IMR-90 (cell line): ENCODE measurements around the gene PSAPL1. TPM values are rescaled to one million over a fixed set of nuclear protein-coding genes. Genes with fewer than 3 reads are reported as not detected.

ENCODE experiments used
- ATAC-seq: fragments of 200-7000 bp; cut with Tn5 transposase; 2 replicates; pipeline ENCODE4 v1.9.1; 2020; ENCODE audit warnings: low read depth, mild to moderate bottlenecking, moderate library complexity
- BruUV-seq: library from RNA; stranded (reverse); fragments of 400-500 nt; replicated peaks from 2 replicates; lab custom pipeline; 2021; lab: Mats Ljungman, UMichigan
- CTCF ChIA-PET: fragments of 300-600 bp; formaldehyde crosslinking; extraction: SDS; loops from one replicate; lab custom pipeline; 2021; ENCODE audit warnings: antibody characterized with exemption; lab: Yijun Ruan, JAX
- POLR2A ChIA-PET: fragments of 300-600 bp; sonication (Branson Sonifier 250); formaldehyde crosslinking; loops from one replicate; lab custom pipeline; 2022; ENCODE audit warnings: antibody characterized with exemption; ENCODE audit not compliant: unreplicated experiment; lab: Charles Lee
- DNase-seq: peaks from one replicate; pipeline ENCODE4 v3.0.0; 2013
- H2AFZ ChIP-seq: replicated peaks from 2 replicates; pipeline ENCODE3; 2013; ENCODE audit warnings: low read length, mild to moderate bottlenecking; ENCODE audit not compliant: poor library complexity
- H2AK5ac ChIP-seq: 2 replicates; pipeline ENCODE4 v1.6.1; 2013; ENCODE audit warnings: low read depth, low read length, inconsistent platforms
- H2AK9ac ChIP-seq: replicated peaks from 2 replicates; pipeline ENCODE3; 2013; ENCODE audit warnings: mild to moderate bottlenecking, low read depth, low read length, moderate library complexity; ENCODE audit not compliant: poor library complexity
- H2BK120ac ChIP-seq: 2 replicates; pipeline ENCODE4 v1.6.1; 2013; ENCODE audit warnings: low read depth, low read length, inconsistent platforms
- H2BK15ac ChIP-seq: 3 replicates; pipeline ENCODE4 v1.6.1; 2013; ENCODE audit warnings: low read depth, low read length, inconsistent platforms
- H2BK20ac ChIP-seq: 2 replicates; pipeline ENCODE4 v1.6.1; 2013; ENCODE audit warnings: low read depth, mild to moderate bottlenecking, inconsistent platforms, low read length, moderate library complexity
- H2BK5ac ChIP-seq: 2 replicates; pipeline ENCODE4 v1.6.1; 2013; ENCODE audit warnings: mild to moderate bottlenecking, low read depth, low read length, inconsistent platforms; ENCODE audit not compliant: poor library complexity, severe bottlenecking
- H3K14ac ChIP-seq: replicated peaks from 2 replicates; pipeline ENCODE4 v1.6.1; 2013; ENCODE audit warnings: low read depth, low read length, inconsistent platforms
- H3K18ac ChIP-seq: 2 replicates; pipeline ENCODE4 v1.6.1; 2013; ENCODE audit warnings: low read depth, low read length, control low read depth
- H3K23ac ChIP-seq: 2 replicates; pipeline ENCODE4 v1.6.1; 2013; ENCODE audit warnings: low read depth, low read length, inconsistent platforms
- H3K27ac ChIP-seq: 2 replicates; pipeline ENCODE4 v1.5.1; 2013; ENCODE audit warnings: mild to moderate bottlenecking, control low read depth, low read length; ENCODE audit not compliant: insufficient read depth
- H3K27me3 ChIP-seq: 2 replicates; pipeline ENCODE4 v1.6.1; 2013; ENCODE audit warnings: low read length; ENCODE audit not compliant: control insufficient read depth, insufficient read depth
- H3K36me3 ChIP-seq: 2 replicates; pipeline ENCODE4 v1.6.1; 2013; ENCODE audit warnings: low read length, mixed read lengths; ENCODE audit not compliant: control insufficient read depth, insufficient read depth
- H3K4ac ChIP-seq: 2 replicates; pipeline ENCODE4 v1.6.1; 2013; ENCODE audit warnings: low read depth, low read length, inconsistent platforms
- H3K4me1 ChIP-seq: 2 replicates; pipeline ENCODE4 v1.6.1; 2013; ENCODE audit warnings: low read length, mixed read lengths; ENCODE audit not compliant: control insufficient read depth, insufficient read depth
- H3K4me2 ChIP-seq: 2 replicates; pipeline ENCODE4 v1.6.1; 2013; ENCODE audit warnings: low read depth, mild to moderate bottlenecking, control low read depth, low read length, moderate library complexity
- H3K4me3 ChIP-seq: 2 replicates; pipeline ENCODE4 v1.5.1; 2013; ENCODE audit warnings: low read depth, mild to moderate bottlenecking, control low read depth, low read length, moderate library complexity; ENCODE audit not compliant: insufficient read depth
- H3K56ac ChIP-seq: 2 replicates; pipeline ENCODE4 v1.6.1; 2013; ENCODE audit warnings: low read length, inconsistent platforms; ENCODE audit not compliant: insufficient read depth; ENCODE audit errors: extremely low read depth
- H3K79me1 ChIP-seq, 2 experiments: 2 replicates each; pipeline ENCODE4 v1.6.1; 2013; ENCODE audit warnings: low read length in 2 of 2, inconsistent platforms in 1 of 2, low read depth in 1 of 2
- H3K9ac ChIP-seq: 2 replicates; pipeline ENCODE4 v1.6.1; 2013; ENCODE audit warnings: low read depth, low read length, control low read depth
- H3K9me1 ChIP-seq: 2 replicates; pipeline ENCODE4 v1.6.1; 2013; ENCODE audit warnings: low read length, inconsistent platforms; ENCODE audit not compliant: insufficient read depth
- H3K9me3 ChIP-seq: 2 replicates; pipeline ENCODE4 v1.6.1; 2013; ENCODE audit warnings: low read length; ENCODE audit not compliant: control insufficient read depth, insufficient read depth
- H4K20me1 ChIP-seq: 2 replicates; pipeline ENCODE4 v1.6.1; 2013; ENCODE audit warnings: low read length, inconsistent platforms; ENCODE audit not compliant: insufficient read depth
- H4K5ac ChIP-seq: 2 replicates; pipeline ENCODE4 v1.6.1; 2013; ENCODE audit warnings: mild to moderate bottlenecking, low read depth, low read length, control low read depth
- H4K8ac ChIP-seq, 2 experiments: 2 replicates each; pipeline ENCODE4 v1.6.1; 2013; ENCODE audit warnings: low read depth in 2 of 2, low read length in 2 of 2, control low read depth in 1 of 2, inconsistent platforms in 1 of 2
- H4K91ac ChIP-seq: 2 replicates; pipeline ENCODE4 v1.6.1; 2013; ENCODE audit warnings: low read depth, low read length, inconsistent platforms; ENCODE audit not compliant: insufficient read depth
- CHD1 ChIP-seq: IDR thresholded peaks from 2 replicates; pipeline ENCODE4 v1.6.1; 2012; ENCODE audit warnings: low read depth, low read length, improper control_type of control experiment
- FOS ChIP-seq: fragments of 150-350 bp; IDR thresholded peaks from 2 replicates; pipeline ENCODE4 v1.6.1; 2016; ENCODE audit warnings: low read depth, low read length
- MAZ ChIP-seq: IDR thresholded peaks from 2 replicates; pipeline ENCODE4 v1.6.1; 2012; ENCODE audit warnings: low read depth, mild to moderate bottlenecking, low read length, improper control_type of control experiment, moderate library complexity, borderline replicate concordance
- MXI1 ChIP-seq: IDR thresholded peaks from 2 replicates; pipeline ENCODE4 v1.6.1; 2012; ENCODE audit warnings: low read depth, mild to moderate bottlenecking, low read length, moderate library complexity, borderline replicate concordance
- RCOR1 ChIP-seq: IDR thresholded peaks from 2 replicates; pipeline ENCODE4 v1.6.1; 2012; ENCODE audit warnings: mild to moderate bottlenecking, low read length, improper control_type of control experiment; ENCODE audit not compliant: insufficient replicate concordance
- WGBS, 2 experiments: methylation state at CpG; one replicate each; pipeline versions ENCODE4 v1.1.5 to v1.1.7; 2013; ENCODE audit warnings: missing lambda C conversion rate in 2 of 2; ENCODE audit not compliant: insufficient read length in 1 of 2; ENCODE audit errors: extremely low coverage in 2 of 2; 5-methylcytosine and 5-hydroxymethylcytosine counted together
- dilution Hi-C: fragments of 300-500 bp; cut with HindIII; formaldehyde crosslinking; loops from one replicate; pipeline ENCODE4 v1.14.3; 2018; ENCODE audit warnings: low sequenced_read_pairs; ENCODE audit not compliant: unreplicated experiment
- in situ Hi-C: fragments of 300-500 bp; cut with MboI; formaldehyde crosslinking; loops from 3 replicates; pipeline ENCODE4 v1.14.3; 2019; ENCODE audit warnings: low sequenced_read_pairs, inconsistent platforms, mixed read lengths
- intact Hi-C: fragments of 100-400 bp; cut with micrococcal nuclease; formaldehyde crosslinking; loops from 2 replicates; pipeline ENCODE4 v1.10.0; 2022
- polyA plus RNA-seq, 3 experiments: library from polyadenylated mRNA; depleted of rRNA; stranded (reverse); fragments of >200 nt; gene quantifications; 2 replicates each; pipeline ENCODE4 v1.2.3, GENCODE V29; 2012; ENCODE audit warnings: low replicate concordance in 1 of 3
- total RNA-seq: library from RNA; depleted of rRNA; stranded (reverse); fragments of >200 nt; gene quantifications from 2 replicates; pipeline ENCODE4 v1.2.3, GENCODE V29; 2012
- TF ChIP-seq, protein P1 (sequence below): fragments of 150-350 bp; IDR thresholded peaks from 2 replicates; pipeline ENCODE4 v1.6.1; 2017; ENCODE audit warnings: mild to moderate bottlenecking, antibody characterized with exemption, low read length, low read depth
- TF ChIP-seq, protein P2 (sequence below): fragments of 150-350 bp; IDR thresholded peaks from 2 replicates; pipeline ENCODE4 v1.6.1; 2016; ENCODE audit warnings: low read depth, mild to moderate bottlenecking, low read length, moderate library complexity, borderline replicate concordance

The PSAPL1 gene
- total and polyA plus RNA-seq, 2 of the 4 experiments (the other 2 are of a cell fraction) = not detected

- H3K4me2 ChIP-seq = no peak overlapping the region
- no peak overlapping the region for H2BK20ac ChIP-seq
- H4K8ac ChIP-seq = no peak overlapping the region
- TF ChIP-seq, protein P1, sequence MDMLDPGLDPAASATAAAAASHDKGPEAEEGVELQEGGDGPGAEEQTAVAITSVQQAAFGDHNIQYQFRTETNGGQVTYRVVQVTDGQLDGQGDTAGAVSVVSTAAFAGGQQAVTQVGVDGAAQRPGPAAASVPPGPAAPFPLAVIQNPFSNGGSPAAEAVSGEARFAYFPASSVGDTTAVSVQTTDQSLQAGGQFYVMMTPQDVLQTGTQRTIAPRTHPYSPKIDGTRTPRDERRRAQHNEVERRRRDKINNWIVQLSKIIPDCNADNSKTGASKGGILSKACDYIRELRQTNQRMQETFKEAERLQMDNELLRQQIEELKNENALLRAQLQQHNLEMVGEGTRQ = no peak
- TF ChIP-seq MXI1 = no peak
- TF ChIP-seq CHD1 = no peak
- TF ChIP-seq, protein P2, sequence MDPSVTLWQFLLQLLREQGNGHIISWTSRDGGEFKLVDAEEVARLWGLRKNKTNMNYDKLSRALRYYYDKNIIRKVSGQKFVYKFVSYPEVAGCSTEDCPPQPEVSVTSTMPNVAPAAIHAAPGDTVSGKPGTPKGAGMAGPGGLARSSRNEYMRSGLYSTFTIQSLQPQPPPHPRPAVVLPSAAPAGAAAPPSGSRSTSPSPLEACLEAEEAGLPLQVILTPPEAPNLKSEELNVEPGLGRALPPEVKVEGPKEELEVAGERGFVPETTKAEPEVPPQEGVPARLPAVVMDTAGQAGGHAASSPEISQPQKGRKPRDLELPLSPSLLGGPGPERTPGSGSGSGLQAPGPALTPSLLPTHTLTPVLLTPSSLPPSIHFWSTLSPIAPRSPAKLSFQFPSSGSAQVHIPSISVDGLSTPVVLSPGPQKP = no peak
- no peak for TF ChIP-seq MAZ
- no peak for TF ChIP-seq RCOR1
- no peak for TF ChIP-seq FOS
- dilution Hi-C loops (no loop called here), intact Hi-C loops (no loop called here), in situ Hi-C loops (no loop called here)
- no peak for DNase-seq
- WGBS, 2 experiments = 58% methylated on average over 7 of the region's 24 CpGs; no CpG with 5 or more reads in 1 of the 2 experiments
- POLR2A ChIA-PET = no interaction called here
- H2BK120ac ChIP-seq = no peak overlapping the region
- H3K27ac ChIP-seq = no peak overlapping the region
- no peaks in the 10 kb centered on the region for H3K79me1 ChIP-seq
- ATAC-seq = no peak
- no peak overlapping the region for H3K9ac ChIP-seq
- CTCF ChIA-PET = no interaction called here
- no peak overlapping the region for H3K4ac ChIP-seq
- peaks cover 8% of the 10 kb centered on the region; the same call in 1 of the 2 replicates for H3K27me3 ChIP-seq
- H3K36me3 ChIP-seq = no peaks in the 10 kb centered on the region
- no peak overlapping the region for H2AK5ac ChIP-seq
- H3K23ac ChIP-seq = no peak overlapping the region
- H2AK9ac ChIP-seq = no peak overlapping the region
- H4K91ac ChIP-seq = no peak overlapping the region
- BruUV-seq = no TSS peak
- no peak overlapping the region for H4K5ac ChIP-seq
- H3K4me3 ChIP-seq = no peak overlapping the region
- no peaks in the 10 kb centered on the region for H3K4me1 ChIP-seq
- H2BK15ac ChIP-seq = no peak overlapping the region
- H2BK5ac ChIP-seq = no peak overlapping the region
- no peaks in the 10 kb centered on the region for H3K9me1 ChIP-seq
- no peaks in the 10 kb centered on the region for H4K20me1 ChIP-seq
- no peak overlapping the region for H3K14ac ChIP-seq
- H3K9me3 ChIP-seq = no peaks in the 10 kb centered on the region
- H3K56ac ChIP-seq = no peak overlapping the region
- H3K18ac ChIP-seq = no peak overlapping the region
- no peak overlapping the region for H2AFZ ChIP-seq
These were observed 13.2 kb downstream of the PSAPL1 start for GRCh38 chr4:7421356-7422150.
